SK-N-SH treated with all-trans-retinoic acid at 6 μM for 48 hours (cell line): ENCODE results near the gene CHDH.

Experiments
- ATAC-seq: fragments of 200-7000 bp; cut with Tn5 transposase; 3 replicates; pipeline ENCODE4 v1.9.1; 2020; ENCODE audit warnings: mild to moderate bottlenecking, moderate library complexity
- ARNTL ChIP-seq: fragments of 450-650 bp; formaldehyde crosslinking; IDR thresholded peaks from 2 replicates; pipeline ENCODE4 v1.5.0; 2020; ENCODE audit warnings: low read depth, mild to moderate bottlenecking, moderate library complexity, borderline replicate concordance
- BACH2 ChIP-seq: fragments of 250-450 bp; sonication (Bioruptor Pico); IDR thresholded peaks from 2 replicates; pipeline ENCODE4 v1.9.0; 2021; ENCODE audit warnings: mild to moderate bottlenecking, borderline replicate concordance
- CREB5 ChIP-seq: fragments of 250-450 bp; sonication (Bioruptor Pico); IDR thresholded peaks from 2 replicates; pipeline ENCODE4 v1.5.1; 2020; ENCODE audit warnings: low read depth, mild to moderate bottlenecking, moderate library complexity
- CSDC2 ChIP-seq: fragments of 250-450 bp; sonication (Bioruptor Pico); IDR thresholded peaks from 2 replicates; pipeline ENCODE4 v1.5.0; 2020; ENCODE audit warnings: mild to moderate bottlenecking, moderate library complexity
- CSRNP3 ChIP-seq: fragments of 250-450 bp; sonication (Bioruptor Pico); IDR thresholded peaks from 2 replicates; pipeline ENCODE4 v1.5.1; 2021; ENCODE audit warnings: mild to moderate bottlenecking, moderate library complexity
- ESRRG ChIP-seq: fragments of 250-450 bp; sonication (Bioruptor Pico); IDR thresholded peaks from 2 replicates; pipeline ENCODE4 v1.6.1; 2021; ENCODE audit warnings: mild to moderate bottlenecking
- ISL1 ChIP-seq: fragments of 250-450 bp; sonication (Bioruptor Pico); IDR thresholded peaks from 2 replicates; pipeline ENCODE4 v2.1.2; 2022; ENCODE audit warnings: mild to moderate bottlenecking, moderate library complexity
- OSR1 ChIP-seq: fragments of 250-450 bp; sonication (Bioruptor Pico); IDR thresholded peaks from 2 replicates; pipeline ENCODE4 v1.8.0; 2022; ENCODE audit warnings: moderate library complexity, mild to moderate bottlenecking, inconsistent platforms
- POU6F1 ChIP-seq: fragments of 250-450 bp; sonication (Bioruptor Pico); IDR thresholded peaks from 2 replicates; pipeline ENCODE4 v1.8.0; 2021; ENCODE audit warnings: low read depth, mild to moderate bottlenecking, moderate library complexity, borderline replicate concordance
- PPARA ChIP-seq: fragments of 250-450 bp; sonication (Bioruptor Pico); IDR thresholded peaks from 2 replicates; pipeline ENCODE4 v1.5.0; 2020; ENCODE audit warnings: mild to moderate bottlenecking, borderline replicate concordance
- RARB ChIP-seq: fragments of 250-450 bp; sonication (Bioruptor Pico); IDR thresholded peaks from 2 replicates; pipeline ENCODE4 v1.8.0; 2021; ENCODE audit warnings: mild to moderate bottlenecking, moderate library complexity
- SNAI2 ChIP-seq: fragments of 250-450 bp; sonication (Bioruptor Pico); IDR thresholded peaks from 2 replicates; pipeline ENCODE4 v1.5.0; 2020; ENCODE audit warnings: mild to moderate bottlenecking, moderate library complexity
- TCF4 ChIP-seq: fragments of 250-450 bp; sonication (Bioruptor Pico); IDR thresholded peaks from 2 replicates; pipeline ENCODE4 v1.8.0; 2021; ENCODE audit warnings: mild to moderate bottlenecking, moderate library complexity, borderline replicate concordance
- TOX ChIP-seq: fragments of 250-450 bp; sonication (Bioruptor Pico); IDR thresholded peaks from 2 replicates; pipeline ENCODE4 v1.8.0; 2021; ENCODE audit warnings: mild to moderate bottlenecking, moderate library complexity, borderline replicate concordance
- TSHZ2 ChIP-seq: fragments of 250-450 bp; sonication (Bioruptor Pico); IDR thresholded peaks from 2 replicates; pipeline ENCODE4 v1.5.0; 2020; ENCODE audit warnings: mild to moderate bottlenecking, moderate library complexity
- ZC3H10 ChIP-seq: fragments of 250-450 bp; sonication (Bioruptor Pico); IDR thresholded peaks from 2 replicates; pipeline ENCODE4 v1.5.1; 2021; ENCODE audit warnings: mild to moderate bottlenecking, moderate library complexity
- ZFP3 ChIP-seq: fragments of 250-450 bp; sonication (Bioruptor Pico); IDR thresholded peaks from 2 replicates; pipeline ENCODE4 v1.5.0; 2020; ENCODE audit warnings: mild to moderate bottlenecking, moderate library complexity
- ZFP30 ChIP-seq: fragments of 450-650 bp; formaldehyde crosslinking; IDR thresholded peaks from 2 replicates; pipeline ENCODE4 v1.5.0; 2022; ENCODE audit warnings: mild to moderate bottlenecking, moderate library complexity
- ZNF565 ChIP-seq: fragments of 450-650 bp; formaldehyde crosslinking; conservative IDR thresholded peaks from 2 replicates; pipeline ENCODE4 v1.5.0; 2020; ENCODE audit warnings: low read depth, mild to moderate bottlenecking, moderate library complexity
- ZNF70 ChIP-seq: fragments of 450-650 bp; formaldehyde crosslinking; IDR thresholded peaks from 2 replicates; pipeline ENCODE4 v1.5.0; 2020; ENCODE audit warnings: mild to moderate bottlenecking, moderate library complexity
- ZNF8 ChIP-seq: fragments of 450-650 bp; formaldehyde crosslinking; IDR thresholded peaks from 2 replicates; pipeline ENCODE4 v1.5.0; 2020; ENCODE audit warnings: mild to moderate bottlenecking, moderate library complexity

The CHDH gene

GRCh38 chr3:53860196-53860595 is 14.0 kb upstream of the CHDH start:
- no peak for ATAC-seq
- TF ChIP-seq ZNF565 (no peak), ZNF70 (CRISPR knock-in tag) (no peak), TOX (CRISPR knock-in tag) (no peak), TCF4 (CRISPR knock-in tag) (no peak), SNAI2 (no peak), CSDC2 (CRISPR knock-in tag) (no peak), ZC3H10 (CRISPR knock-in tag) (no peak), POU6F1 (CRISPR knock-in tag) (no peak), ISL1 (CRISPR knock-in tag) (no peak), RARB (CRISPR knock-in tag) (no peak)

- no peak for ATAC-seq
Observed at GRCh38 chr3:53859178-53859577, 13.0 kb upstream of the CHDH start.

More at GRCh38 chr3:53859178-53859577, 13.0 kb upstream of the CHDH start:
- TF ChIP-seq ESRRG (CRISPR knock-in tag) (no peak), BACH2 (no peak), ZNF565 (no peak), TCF4 (CRISPR knock-in tag) (no peak), ZFP30 (no peak), ZNF8 (CRISPR knock-in tag) (no peak), POU6F1 (CRISPR knock-in tag) (no peak), RARB (CRISPR knock-in tag) (no peak), TOX (CRISPR knock-in tag) (no peak), ZNF70 (CRISPR knock-in tag) (no peak), ZFP3 (CRISPR knock-in tag) (no peak), ARNTL (CRISPR knock-in tag) (no peak), CSDC2 (CRISPR knock-in tag) (no peak), TSHZ2 (CRISPR knock-in tag) (no peak), OSR1 (no peak), CREB5 (CRISPR knock-in tag) (no peak), PPARA (CRISPR knock-in tag) (no peak), CSRNP3 (no peak), SNAI2 (no peak), ISL1 (CRISPR knock-in tag) (no peak)
